Hair follicle dermal papilla cell (primary cell): ENCODE measurements around the gene STRADB. TPM values are rescaled to one million over a fixed set of nuclear protein-coding genes. Genes with fewer than 3 reads are reported as not detected.

Experiments used
- small RNA-seq: library from RNA; depleted of rRNA; stranded (forward); fragments of <200 nt; gene quantifications from one replicate; pipeline ENCODE3, GENCODE V24; 2012
- total RNA-seq: library from RNA; depleted of rRNA; stranded (reverse); fragments of >200 nt; gene quantifications from 2 replicates; pipeline ENCODE4 v1.2.3, GENCODE V29; 2012

The STRADB gene
- total RNA-seq = 33.4 and 40.3 TPM in 2 replicates

GRCh38 chr2:201451292-201452057 lies at the start of gene STRADB, which contains the start of gene TRAK2:
Gene STRADB (plus strand): TSS chr2:201451740. CDS start chr2:201454841, 3,101 bp downstream.
Gene TRAK2 (minus strand): TSS chr2:201451458. CDS start chr2:201420507, 30,951 bp downstream.

Small RNA genes within 50 kb of the gene (small RNA-seq; reads per million reads assigned to genes)
- not detected for gene RF00019

Other genes with a start within 250 kb of the STRADB start
- gene CASP8, start 191.2 kb upstream of the STRADB start, total RNA-seq = 28.6 and 29.4 TPM in 2 replicates
- 1.3 and 1.9 TPM in 2 replicates for gene FLACC1, start 94.4 kb upstream of the STRADB start, total RNA-seq
- gene TRAK2, start 282 bp upstream of the STRADB start, total RNA-seq = 97.0 and 98.3 TPM in 2 replicates
- 34.6 and 41.8 TPM in 2 replicates for gene TMEM237, start 191.8 kb downstream of the STRADB start, total RNA-seq
- 0.73 and 0.97 TPM in 2 replicates for gene MPP4, start 246.9 kb downstream of the STRADB start, total RNA-seq